Measurements from ENCODE around the gene LOXL3. TPM values are rescaled to one million over a fixed set of nuclear protein-coding genes. Genes with fewer than 3 reads are reported as not detected.

LOXL3 gene
- polyA plus RNA-seq, 1 donor (not counting 4 experiments of a cell fraction or from before 2014, with no cell fraction given), result 0.21 TPM

DNA sequence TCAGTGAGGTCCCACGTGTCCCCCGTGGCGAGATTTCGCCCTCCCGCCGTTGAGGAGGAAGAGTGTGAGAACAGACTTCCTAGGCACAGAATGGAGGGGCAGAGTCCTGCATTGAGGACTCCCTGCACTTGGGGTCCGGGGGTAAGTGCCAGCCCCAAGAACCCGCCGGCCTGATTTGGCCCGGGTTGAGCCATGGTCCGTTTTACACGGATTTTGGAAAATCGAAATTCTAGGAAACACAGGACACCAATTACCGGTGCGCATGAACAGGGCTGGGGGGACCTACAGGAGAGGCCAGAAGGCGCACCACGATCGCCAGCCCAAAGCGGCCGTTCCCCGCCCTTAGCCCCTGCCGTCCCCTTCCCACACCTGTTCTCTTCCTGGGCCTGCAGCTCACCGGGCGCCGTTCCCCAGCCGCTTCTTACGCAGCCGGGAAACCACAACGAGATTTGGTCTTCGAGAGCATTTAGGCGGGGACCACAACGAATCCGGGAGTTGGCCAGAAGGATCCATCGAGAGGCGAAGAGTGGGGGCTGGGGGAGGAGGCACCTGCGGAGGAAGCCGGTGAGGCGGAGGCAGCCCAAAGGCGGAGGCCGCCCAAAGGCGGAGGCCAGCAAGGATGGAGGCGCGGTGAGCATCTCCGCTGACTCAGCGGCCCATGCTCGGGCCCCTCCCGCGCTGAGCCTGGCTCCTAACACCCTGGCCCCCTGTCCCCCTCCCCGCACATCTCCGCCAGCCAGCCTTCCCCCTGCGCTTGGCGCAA is 40.0 kb downstream of the LOXL3 start:
- H3K9ac ChIP-seq (ENCODE audit: control insufficient read depth, extremely low read depth, insufficient read depth, low read length), result no peak overlapping the region
- peaks cover 60% of the 10 kb centered on the region for H3K27me3 ChIP-seq (ENCODE audit: control insufficient read depth, extremely low read depth, insufficient read depth, low read length)
- H3K4me1 ChIP-seq (ENCODE audit: control insufficient read depth, extremely low read depth, insufficient read depth, low read length), result peaks cover 6% of the 10 kb centered on the region
- no peak for DNase-seq (ENCODE audit: low read depth, low spot score)
- H3K79me2 ChIP-seq (ENCODE audit: control insufficient read depth, insufficient read depth, low read length), result no peaks in the 10 kb centered on the region
- TF ChIP-seq, protein P1, sequence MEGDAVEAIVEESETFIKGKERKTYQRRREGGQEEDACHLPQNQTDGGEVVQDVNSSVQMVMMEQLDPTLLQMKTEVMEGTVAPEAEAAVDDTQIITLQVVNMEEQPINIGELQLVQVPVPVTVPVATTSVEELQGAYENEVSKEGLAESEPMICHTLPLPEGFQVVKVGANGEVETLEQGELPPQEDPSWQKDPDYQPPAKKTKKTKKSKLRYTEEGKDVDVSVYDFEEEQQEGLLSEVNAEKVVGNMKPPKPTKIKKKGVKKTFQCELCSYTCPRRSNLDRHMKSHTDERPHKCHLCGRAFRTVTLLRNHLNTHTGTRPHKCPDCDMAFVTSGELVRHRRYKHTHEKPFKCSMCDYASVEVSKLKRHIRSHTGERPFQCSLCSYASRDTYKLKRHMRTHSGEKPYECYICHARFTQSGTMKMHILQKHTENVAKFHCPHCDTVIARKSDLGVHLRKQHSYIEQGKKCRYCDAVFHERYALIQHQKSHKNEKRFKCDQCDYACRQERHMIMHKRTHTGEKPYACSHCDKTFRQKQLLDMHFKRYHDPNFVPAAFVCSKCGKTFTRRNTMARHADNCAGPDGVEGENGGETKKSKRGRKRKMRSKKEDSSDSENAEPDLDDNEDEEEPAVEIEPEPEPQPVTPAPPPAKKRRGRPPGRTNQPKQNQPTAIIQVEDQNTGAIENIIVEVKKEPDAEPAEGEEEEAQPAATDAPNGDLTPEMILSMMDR (optimal IDR thresholded peaks at IDR 0.05 in 1 of 3, IDR thresholded peaks at IDR 0.05 in 1 of 3, conservative IDR thresholded peaks at IDR 0.05 in 1 of 3; ENCODE audit: extremely low read depth in 1 of 3, insufficient read depth in 2 of 3, low read length in 3 of 3), result no peak
- TF ChIP-seq EZH2 (IDR thresholded peaks at IDR 0.05; ENCODE audit: low read length), result peak; percentile 91
- dilution Hi-C loops (cut with MboI; ENCODE audit: extremely low pct_ligation_motif_present, low sequenced_read_pairs), result no loop called here
- H2AFZ ChIP-seq (ENCODE audit: control insufficient read depth, low read length), result no peak overlapping the region
- no peak overlapping the region for H3K4me3 ChIP-seq (ENCODE audit: control insufficient read depth in 2 of 3, extremely low read depth in 1 of 3, insufficient read depth in 2 of 3, low read depth in 1 of 3, low read length in 3 of 3)
- H3K9me3 ChIP-seq (ENCODE audit: control insufficient read depth, low read depth, low read length), result no peaks in the 10 kb centered on the region
- no peaks in the 10 kb centered on the region for H3K36me3 ChIP-seq (ENCODE audit: control insufficient read depth in 2 of 2, extremely low read depth in 1 of 2, insufficient read depth in 2 of 2, low read length in 2 of 2)
- no peak for FAIRE-seq
- no peak overlapping the region for H3K27ac ChIP-seq (ENCODE audit: control insufficient read depth, insufficient read depth, low read length)
- no peaks in the 10 kb centered on the region for H4K20me1 ChIP-seq (ENCODE audit: control insufficient read depth, extremely low read depth, insufficient read depth, low read length)
- no peaks in the 10 kb centered on the region for H3K9me1 ChIP-seq (ENCODE audit: control insufficient read depth, extremely low read depth, insufficient read depth, low read length)
- H3K4me2 ChIP-seq (ENCODE audit: control insufficient read depth, extremely low read depth, insufficient read depth, low read depth, low read length), result no peak overlapping the region

DNA sequence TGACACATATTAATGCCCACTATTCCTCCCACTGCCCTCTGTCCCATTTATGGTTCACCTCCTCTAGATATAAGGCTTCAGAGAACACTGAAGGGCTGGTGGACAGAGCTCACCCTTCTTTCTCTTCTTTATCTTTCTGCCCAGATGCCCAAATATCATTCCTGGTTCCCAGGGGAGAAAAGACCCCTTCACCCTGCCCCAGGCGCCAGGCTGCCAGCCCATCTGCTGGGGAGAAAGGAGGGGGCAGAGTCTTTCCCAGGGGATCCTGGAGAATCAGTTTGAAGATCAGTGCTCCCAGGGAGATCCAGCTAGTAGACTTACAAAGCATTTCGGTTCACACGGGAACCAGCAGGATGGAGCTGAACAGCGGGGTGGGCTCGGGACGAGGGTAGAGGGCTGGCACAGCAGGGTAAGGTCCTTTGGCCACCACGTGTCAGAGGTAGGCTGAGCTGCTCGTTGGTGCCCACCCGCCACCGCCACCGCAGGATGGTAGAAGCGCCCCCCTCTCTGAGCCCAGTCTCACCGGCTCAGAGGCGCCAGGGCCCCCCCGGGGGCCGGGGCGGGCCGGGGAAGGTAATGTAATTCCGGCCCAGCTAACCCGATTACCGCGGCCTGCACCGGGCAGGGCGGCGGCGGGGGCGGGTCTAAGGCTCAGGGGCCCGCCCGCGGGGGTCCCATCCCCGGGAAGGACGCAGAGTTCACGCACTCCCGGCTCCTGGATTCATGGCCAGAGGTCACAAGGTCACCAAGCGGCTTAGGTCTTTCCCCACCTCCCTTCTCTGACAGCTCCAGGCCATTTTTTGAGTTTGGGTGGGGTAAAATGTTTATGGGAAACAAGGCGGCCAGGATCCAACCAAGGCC is 40.8 kb downstream of the LOXL3 start:
- DNase-seq (ENCODE audit: low read depth, low spot score), result no peak

More for the DNA sequence above, 40.8 kb downstream of the LOXL3 start:
- TF ChIP-seq, protein P1 (optimal IDR thresholded peaks at IDR 0.05 in 1 of 3, IDR thresholded peaks at IDR 0.05 in 1 of 3, conservative IDR thresholded peaks at IDR 0.05 in 1 of 3; ENCODE audit: extremely low read depth in 1 of 3, insufficient read depth in 2 of 3, low read length in 3 of 3), result no peak
- TF ChIP-seq EZH2 (IDR thresholded peaks at IDR 0.05; ENCODE audit: low read length), result no peak
- Histone ChIP-seq H3K36me3 (ENCODE audit: control insufficient read depth in 2 of 2, extremely low read depth in 1 of 2, insufficient read depth in 2 of 2, low read length in 2 of 2) (no peaks in the 10 kb centered on the region), H2AFZ (ENCODE audit: control insufficient read depth, low read length) (no peak overlapping the region), H3K4me2 (ENCODE audit: control insufficient read depth, extremely low read depth, insufficient read depth, low read depth, low read length) (no peak overlapping the region), H3K4me1 (ENCODE audit: control insufficient read depth, extremely low read depth, insufficient read depth, low read length) (peaks cover 11% of the 10 kb centered on the region), H3K27ac (ENCODE audit: control insufficient read depth, insufficient read depth, low read length) (no peak overlapping the region), H3K9me1 (ENCODE audit: control insufficient read depth, extremely low read depth, insufficient read depth, low read length) (no peaks in the 10 kb centered on the region), H3K9ac (ENCODE audit: control insufficient read depth, extremely low read depth, insufficient read depth, low read length) (no peak overlapping the region), H3K9me3 (ENCODE audit: control insufficient read depth, low read depth, low read length) (no peaks in the 10 kb centered on the region), H4K20me1 (ENCODE audit: control insufficient read depth, extremely low read depth, insufficient read depth, low read length) (no peaks in the 10 kb centered on the region), H3K4me3 (ENCODE audit: control insufficient read depth in 2 of 3, extremely low read depth in 1 of 3, insufficient read depth in 2 of 3, low read depth in 1 of 3, low read length in 3 of 3) (no peak overlapping the region), H3K27me3 (ENCODE audit: control insufficient read depth, extremely low read depth, insufficient read depth, low read length) (peaks cover 60% of the 10 kb centered on the region), H3K79me2 (ENCODE audit: control insufficient read depth, insufficient read depth, low read length) (no peaks in the 10 kb centered on the region)
- no peak for FAIRE-seq
- dilution Hi-C loops (cut with MboI; ENCODE audit: extremely low pct_ligation_motif_present, low sequenced_read_pairs), result no loop called here

All from keratinocyte (primary cell).